DMS 273 (cell line): ENCODE data around the gene NOTCH3.

Experiments
- DNase-seq: peaks from one replicate; lab custom pipeline; 2025; ENCODE audit not compliant: unreplicated experiment; lab: John Stamatoyannopoulos, UW

NOTCH3 gene

GRCh38 chr19:15236886-15237285, 36.1 kb upstream of the NOTCH3 start:
- DNase-seq: no peak

DNA sequence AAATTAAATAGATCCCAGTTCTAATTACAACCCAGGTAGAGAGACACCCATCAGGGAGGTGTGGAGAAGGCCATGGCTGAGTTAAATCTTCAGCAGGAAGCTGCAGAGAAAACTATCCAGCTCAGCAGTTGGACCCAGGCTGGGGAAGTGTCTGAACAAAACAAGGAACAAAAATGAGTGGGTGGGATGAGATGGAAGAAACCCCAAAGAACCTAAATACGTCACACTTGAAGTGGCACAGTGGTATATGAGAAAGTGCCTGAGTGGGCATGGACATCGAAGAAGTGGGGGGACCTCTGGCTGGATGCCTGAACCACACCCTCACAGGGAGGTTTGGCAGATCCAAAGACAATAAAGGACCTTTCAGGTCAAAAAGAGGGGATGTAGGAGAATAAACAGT, 35.0 kb upstream of the NOTCH3 start:
- DNase-seq: no peak

GRCh38 chr19:15234431-15235130, 33.8 kb upstream of the NOTCH3 start:
- DNase-seq: no peak

- DNase-seq: no peak
Measured at GRCh38 chr19:15231271-15231670, 30.5 kb upstream of the NOTCH3 start.

DNA sequence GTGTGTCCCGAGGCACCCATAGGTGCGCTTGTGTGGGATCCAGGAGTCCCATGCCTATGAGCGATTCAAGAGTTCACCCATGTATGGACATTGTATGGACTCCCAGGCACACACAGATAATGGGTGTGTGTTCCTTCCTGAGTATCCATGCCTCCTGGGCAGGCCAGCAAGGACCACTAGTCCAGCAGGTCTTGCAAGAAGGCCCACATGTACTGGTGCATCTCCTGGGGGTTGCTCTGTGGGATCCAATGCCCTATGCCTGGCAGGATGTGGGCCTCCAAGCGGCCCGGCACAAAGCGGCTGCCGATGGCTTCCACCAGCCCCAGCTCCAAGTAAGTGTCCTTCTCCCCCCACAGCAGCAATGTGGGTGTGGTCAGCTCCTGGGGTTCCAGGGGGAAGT, 26.5 kb upstream of the NOTCH3 start:
- no peak for DNase-seq

DNA sequence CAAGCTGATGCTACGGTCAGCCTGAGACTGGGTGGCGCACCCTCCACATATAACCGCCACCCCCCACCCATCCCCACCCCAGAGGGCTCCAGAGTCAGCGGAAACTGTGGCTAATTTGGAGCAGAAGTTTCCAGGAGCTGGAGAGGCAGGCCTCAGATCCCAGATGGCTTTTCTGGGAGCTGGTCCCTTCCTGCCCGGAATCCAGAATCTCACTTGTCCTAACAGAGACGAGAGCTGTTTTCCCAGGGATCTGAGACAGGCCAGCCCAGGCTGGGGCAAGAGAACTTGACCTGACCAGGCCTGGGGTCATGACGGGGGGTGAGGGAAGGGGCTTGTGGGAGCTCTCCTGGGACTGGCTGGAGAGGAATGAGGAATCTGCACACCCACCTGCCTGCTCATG, 25.0 kb upstream of the NOTCH3 start:
- DNase-seq: no peak

- DNase-seq: peak; percentile 32
Measured at GRCh38 chr19:15223649-15224361, 23.0 kb upstream of the NOTCH3 start.

DNA sequence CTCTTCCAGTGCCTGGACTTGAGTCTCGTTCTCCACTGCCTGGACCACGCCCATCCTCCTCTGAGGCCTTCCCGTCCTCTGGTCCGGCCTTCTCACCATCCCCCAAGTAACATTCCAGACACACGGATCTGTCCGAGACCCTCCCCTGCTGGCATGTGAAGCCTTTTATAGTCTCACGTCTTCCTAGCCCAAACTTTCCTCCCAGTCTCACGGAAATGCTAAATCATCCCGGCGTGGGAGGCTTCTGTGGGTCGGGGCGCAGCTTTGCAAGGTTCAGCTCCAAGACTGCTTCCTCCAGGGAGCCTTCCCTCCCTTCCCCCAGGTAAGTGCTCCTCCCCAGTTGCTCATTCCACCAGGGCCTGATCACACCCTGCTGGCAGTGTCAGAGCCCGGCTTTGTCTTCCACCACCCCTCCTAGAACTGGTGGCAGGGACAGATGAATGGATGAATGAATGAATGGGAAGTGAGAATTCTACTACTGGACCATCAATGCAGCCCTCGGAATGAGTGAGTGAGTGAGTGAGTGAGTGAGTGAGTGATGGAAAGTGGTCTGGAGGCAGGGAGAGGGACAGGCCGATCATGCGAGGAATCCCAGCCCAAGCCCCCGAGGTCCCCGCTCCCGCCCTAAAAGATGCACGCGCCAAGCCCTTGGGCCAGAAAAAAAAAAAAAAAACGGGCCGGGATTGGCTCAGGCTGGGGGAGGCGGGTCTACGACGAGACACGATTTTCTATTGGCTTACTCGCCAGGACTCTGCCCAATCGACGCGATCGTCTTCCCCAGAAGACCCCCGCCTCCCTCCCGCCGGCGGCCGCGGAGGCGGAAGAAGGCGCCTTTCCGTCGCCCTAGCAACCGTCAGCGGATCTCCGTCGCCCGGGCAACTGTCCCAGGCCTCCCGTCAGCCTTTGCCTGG, 22.2 kb upstream of the NOTCH3 start:
- peak; percentile 98 for DNase-seq

DNA sequence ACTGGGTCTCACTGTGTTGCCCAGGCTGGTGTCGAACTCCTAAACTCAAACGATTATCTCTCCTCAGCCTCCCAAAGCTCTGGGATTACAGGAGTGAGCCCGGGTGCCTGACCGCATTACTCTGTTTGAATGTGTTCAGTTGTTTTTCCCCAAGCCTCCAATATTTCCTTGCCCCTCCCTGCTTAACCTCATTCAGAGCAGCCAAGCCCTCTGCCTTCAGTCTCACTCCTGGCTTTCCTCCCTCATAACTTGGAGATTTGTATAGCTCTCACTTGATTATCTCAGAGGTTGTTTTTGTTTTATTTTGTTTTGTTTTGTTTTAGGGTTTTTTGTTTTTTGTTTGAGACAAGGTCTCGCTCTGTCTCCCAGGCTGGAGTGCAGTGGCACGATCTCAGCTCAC, 20.0 kb upstream of the NOTCH3 start:
- no peak for DNase-seq

- DNase-seq: no peak
Measured at GRCh38 chr19:15218501-15218900, 17.7 kb upstream of the NOTCH3 start.

DNA sequence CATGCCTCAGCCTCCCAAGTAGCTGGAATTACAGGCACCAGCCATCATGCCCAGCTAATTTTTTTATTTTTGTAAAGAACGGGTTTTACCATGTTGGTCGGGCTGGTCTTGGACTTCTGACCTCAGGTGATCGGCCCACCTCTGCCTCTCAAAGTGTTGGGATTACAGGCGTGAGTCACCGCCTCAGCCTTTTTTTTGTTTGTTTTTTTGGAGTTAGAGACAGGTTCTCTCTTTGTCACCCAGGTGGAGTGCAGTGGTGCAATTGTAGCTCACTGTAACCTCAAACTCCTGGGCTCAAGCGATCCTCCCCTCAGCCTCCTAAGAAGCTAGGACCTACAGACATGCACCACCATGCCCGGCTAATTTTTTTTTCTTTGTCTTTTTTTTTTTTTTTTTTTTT, 15.6 kb upstream of the NOTCH3 start:
- no peak for DNase-seq

DNA sequence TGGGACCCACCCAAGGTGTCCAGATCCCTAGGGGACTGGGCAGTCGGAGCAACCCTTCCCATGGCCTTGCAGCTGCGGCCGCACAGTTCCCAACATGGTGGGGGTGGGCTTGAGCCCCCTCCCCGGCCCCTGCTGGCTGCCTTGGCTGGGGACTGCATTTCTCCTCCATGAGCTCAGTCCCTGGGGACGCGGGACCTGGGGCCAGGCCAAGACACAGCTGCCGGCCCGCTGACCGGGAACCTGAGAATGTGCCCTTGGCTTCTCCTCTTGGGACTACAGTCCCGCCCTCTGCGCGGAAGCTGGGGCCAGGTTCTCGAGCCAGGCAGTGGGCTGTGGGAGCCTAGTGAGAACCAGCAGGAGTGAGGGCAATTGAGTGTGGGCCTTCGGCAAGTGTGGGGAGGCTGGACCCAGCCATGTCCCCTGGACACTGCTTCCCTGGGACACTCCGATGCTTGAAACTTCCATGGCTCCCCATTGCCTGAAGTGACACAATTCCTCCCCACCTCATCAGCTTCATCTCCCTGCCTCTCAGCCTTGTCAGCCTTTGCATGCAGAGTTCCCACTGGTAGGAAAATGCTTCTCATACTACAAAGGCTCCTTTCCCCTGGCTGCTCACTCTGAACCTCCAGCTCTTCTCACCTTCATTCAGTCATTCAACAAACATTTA, 13.1 kb upstream of the NOTCH3 start:
- DNase-seq: peak; percentile 27

GRCh38 chr19:15212711-15213110, 11.9 kb upstream of the NOTCH3 start:
- DNase-seq: no peak

DNA sequence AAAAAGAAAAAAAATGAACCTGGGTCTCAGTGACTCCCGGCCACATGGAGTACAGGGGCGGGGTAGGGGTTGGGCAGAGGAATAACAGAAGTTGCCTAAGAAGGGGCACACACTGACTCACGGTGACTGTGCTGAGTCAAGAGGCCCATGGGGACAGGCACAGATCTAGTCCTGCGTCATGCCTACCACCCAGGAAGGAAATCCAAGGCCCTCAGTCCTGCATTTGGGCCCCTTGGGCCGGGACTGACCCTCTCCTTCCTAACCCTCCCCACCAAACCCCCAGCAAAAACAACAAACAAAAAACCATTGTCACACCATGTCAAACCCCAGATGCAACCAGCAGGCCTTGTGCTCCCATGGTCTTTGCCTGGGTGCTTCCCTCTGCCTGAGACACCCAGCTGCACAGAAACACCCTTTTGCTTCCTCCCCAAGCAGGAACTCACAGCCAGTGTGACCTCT, 9.6 kb upstream of the NOTCH3 start:
- no peak for DNase-seq

- no peak for DNase-seq
Measured at GRCh38 chr19:15201374-15202023, 704 bp upstream of the NOTCH3 start.

- peak; percentile 58 for DNase-seq
Measured at GRCh38 chr19:15199661-15200552, 888 bp downstream of the NOTCH3 start.

DNA sequence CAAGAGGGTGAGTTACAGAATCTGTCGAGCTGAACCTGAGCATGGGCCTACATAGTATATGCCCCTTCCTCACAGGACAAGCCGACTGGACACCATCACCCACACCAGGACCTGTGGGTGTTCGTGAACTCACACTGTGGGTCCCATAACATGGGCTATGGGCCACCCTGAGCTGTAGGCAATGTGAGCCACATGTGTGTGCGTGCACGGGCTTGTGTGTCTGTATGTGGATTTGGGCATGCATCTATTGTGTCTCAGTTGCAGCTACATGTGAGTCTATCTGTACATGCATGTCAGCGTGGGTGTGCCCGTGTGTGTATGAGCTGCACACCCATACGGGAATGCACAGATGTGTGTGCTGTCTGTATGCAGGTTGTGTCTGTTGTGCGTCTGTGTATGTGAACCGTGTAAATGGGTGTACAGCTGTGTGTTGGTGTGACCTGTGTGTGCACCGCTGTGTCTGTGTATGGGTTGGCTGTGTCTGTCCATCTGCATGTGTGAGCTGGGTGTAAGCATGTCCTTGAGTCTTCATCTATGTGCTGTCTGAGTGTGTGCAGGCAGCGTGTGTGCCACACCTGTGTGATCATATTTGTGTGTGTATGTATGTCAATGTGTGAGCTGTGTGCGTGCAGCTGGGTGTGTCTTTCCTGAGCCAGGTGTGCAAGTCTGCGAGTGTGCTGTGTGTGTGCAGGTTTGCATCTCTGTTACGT, 1.7 kb downstream of the NOTCH3 start:
- DNase-seq: no peak

GRCh38 chr19:15197942-15198341, 2.9 kb downstream of the NOTCH3 start:
- DNase-seq: peak; percentile 46
